OCI-LY1 (cell line): ENCODE measurements around the gene PRPSAP2.

ENCODE experiments used
- EZH2 ChIP-seq: fragments of 200-600 bp; sonication (generic), shearing (Covaris generic); IDR thresholded peaks from 2 replicates; pipeline ENCODE4 v1.8.0; 2017; ENCODE audit warnings: borderline replicate concordance, mixed run types, mild to moderate bottlenecking, antibody characterized with exemption, low read length, moderate library complexity, mixed read lengths
- TF ChIP-seq, protein P1 (sequence below): fragments of 200-600 bp; sonication (generic), shearing (Covaris generic); IDR thresholded peaks from 2 replicates; pipeline ENCODE4 v1.5.1; 2017; ENCODE audit warnings: mild to moderate bottlenecking, antibody characterized with exemption, low read length, moderate library complexity, mixed read lengths

DNA sequence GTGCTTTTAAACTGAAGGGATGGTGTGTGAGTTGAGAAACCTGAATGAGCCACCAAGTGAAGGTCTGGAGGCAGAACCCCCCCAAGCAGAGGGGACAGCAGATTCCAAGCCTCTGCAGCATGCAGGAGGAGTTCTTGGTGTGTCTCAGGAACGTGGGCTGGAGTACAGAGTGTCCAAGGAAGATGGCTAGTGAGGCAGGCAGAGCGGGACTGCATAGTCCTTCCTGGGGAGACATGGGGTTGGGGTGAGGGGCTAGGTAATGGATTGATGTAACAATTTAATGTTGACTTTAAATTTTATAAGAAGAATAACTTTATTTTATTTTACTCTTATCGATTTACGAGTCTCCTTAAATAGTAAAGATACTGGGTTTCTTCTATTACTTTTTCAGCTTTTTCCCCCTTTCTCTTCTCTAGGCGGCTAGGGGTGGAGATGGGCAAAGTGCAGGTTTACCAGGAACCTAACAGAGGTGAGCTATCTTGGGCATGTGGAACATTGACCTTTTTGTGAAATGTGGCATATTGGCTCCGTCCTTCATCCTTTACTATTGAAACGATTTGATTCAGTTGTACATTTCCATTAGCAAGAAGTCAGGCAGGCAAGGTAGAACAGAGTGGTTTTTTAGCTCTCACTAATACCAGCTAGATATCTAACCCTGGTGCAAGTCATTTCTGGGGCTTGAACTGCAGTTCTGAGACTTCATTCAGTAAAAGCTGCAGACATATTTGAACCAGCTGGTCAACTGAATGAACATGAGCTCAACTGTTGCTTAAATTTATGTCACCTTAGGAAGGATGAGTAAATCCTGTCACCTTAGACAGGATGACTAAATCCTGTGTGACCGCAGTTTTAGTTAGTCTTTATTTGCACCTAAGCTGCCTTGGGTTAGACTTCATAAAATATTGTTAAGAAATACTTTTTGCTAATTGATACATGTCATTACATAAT is 9.2 kb downstream of the PRPSAP2 start:
- TF ChIP-seq, protein P1, sequence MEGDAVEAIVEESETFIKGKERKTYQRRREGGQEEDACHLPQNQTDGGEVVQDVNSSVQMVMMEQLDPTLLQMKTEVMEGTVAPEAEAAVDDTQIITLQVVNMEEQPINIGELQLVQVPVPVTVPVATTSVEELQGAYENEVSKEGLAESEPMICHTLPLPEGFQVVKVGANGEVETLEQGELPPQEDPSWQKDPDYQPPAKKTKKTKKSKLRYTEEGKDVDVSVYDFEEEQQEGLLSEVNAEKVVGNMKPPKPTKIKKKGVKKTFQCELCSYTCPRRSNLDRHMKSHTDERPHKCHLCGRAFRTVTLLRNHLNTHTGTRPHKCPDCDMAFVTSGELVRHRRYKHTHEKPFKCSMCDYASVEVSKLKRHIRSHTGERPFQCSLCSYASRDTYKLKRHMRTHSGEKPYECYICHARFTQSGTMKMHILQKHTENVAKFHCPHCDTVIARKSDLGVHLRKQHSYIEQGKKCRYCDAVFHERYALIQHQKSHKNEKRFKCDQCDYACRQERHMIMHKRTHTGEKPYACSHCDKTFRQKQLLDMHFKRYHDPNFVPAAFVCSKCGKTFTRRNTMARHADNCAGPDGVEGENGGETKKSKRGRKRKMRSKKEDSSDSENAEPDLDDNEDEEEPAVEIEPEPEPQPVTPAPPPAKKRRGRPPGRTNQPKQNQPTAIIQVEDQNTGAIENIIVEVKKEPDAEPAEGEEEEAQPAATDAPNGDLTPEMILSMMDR = no peak
- no peak for TF ChIP-seq EZH2
